ENCODE results near the gene TEC.
"Not testable (repeated sequence)": the region's sequence is repeated elsewhere in the genome, so short reads cannot be mapped to it uniquely, and the experiment has no call there.

The TEC gene

GRCh38 chr4:48173056-48173991 is 96.3 kb downstream of the TEC start:
- TF ChIP-seq ZFX (IDR thresholded peaks at IDR 0.05): no peak
- TF ChIP-seq CTCF (conservative IDR thresholded peaks at IDR 0.05): no peak
- no peak overlapping the region; the same call in 1 of the 2 replicates for H3K27ac ChIP-seq

DNA sequence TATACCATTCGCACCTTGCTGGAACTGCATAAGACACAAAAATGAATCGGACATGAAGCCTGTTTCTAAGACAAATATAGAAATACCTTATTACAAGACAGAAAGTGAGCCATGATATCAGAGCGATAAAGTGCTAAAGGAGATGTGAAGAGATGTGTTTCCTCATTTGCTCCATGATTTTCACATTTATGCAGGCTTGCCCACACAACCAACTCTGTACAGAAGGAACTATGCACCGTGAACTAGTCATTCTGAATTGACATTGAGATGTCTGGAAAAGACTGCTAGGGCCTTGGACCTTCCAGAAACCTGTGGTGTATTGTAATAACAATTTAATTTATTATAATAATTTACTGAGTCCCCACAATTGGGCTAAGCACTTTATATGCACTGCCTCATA is 97.0 kb downstream of the TEC start:
- no peak overlapping the region for H3K27ac ChIP-seq
- TF ChIP-seq CTCF (conservative IDR thresholded peaks at IDR 0.05) (no peak), ZFX (IDR thresholded peaks at IDR 0.05) (no peak)

DNA sequence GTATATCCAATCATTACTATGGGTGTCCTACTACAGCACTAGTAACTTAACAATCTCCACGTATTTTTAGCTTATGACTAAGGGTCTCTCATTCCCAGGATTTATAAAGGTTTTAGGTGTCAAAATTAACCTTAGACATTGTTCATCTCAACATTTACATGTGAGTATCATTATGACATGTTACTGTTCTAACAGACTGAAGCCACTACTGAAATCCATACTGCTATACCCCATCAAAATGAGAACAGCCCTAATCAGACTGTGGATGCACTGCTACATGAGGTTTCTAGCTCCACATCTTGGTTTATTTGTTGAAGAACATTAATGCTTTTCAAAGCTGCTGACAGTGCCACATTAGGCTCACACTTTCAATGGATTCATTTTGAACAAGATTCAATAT is 100.0 kb downstream of the TEC start:
- no peak overlapping the region for H3K27ac ChIP-seq
- no peak for TF ChIP-seq CTCF (conservative IDR thresholded peaks at IDR 0.05)
- TF ChIP-seq ZFX (IDR thresholded peaks at IDR 0.05): no peak

- no peak overlapping the region for H3K27ac ChIP-seq
- TF ChIP-seq CTCF (conservative IDR thresholded peaks at IDR 0.05): no peak
- TF ChIP-seq ZFX (IDR thresholded peaks at IDR 0.05): no peak
These were observed 101.9 kb downstream of the TEC start for GRCh38 chr4:48167538-48168263.

DNA sequence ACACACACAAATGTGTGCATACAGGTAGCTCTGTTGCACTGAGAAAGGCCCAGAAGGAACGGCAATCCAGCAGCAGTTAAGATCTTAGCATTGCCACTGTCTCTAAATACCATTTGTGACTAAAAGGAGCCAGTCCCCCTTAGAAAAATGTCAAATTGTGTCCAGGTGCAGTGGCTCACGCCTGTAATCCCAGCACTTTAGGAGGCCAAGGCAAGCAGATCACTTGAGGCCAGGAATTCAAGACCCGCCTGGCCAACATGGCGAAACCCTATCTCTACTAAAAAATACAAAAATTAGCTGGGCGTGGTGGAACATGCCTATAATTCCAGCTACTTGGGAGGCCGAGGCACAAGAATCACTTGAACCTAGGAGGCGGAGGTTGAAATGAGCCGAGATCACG is 105.1 kb downstream of the TEC start:
- not testable (repeated sequence) for H3K27ac ChIP-seq

DNA sequence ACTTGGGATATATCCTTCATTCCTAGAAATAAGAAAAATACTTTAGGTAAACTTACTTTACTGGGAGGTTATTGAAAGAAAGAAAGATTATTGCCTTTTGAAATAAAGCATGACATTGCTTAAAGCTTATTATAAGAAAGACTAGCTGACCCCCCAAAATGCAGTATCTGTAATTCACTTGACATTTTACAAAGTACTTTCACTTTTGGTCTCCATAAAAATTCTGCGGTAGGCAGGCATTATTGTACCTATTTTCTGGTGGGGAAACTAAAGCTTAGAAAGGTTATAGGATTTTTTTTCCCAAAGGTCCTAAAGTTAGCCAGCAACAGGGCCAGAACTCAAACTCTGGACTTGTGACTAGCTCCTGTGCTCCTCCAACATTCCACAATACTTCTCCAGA is 105.9 kb downstream of the TEC start:
- H3K27ac ChIP-seq: no peak overlapping the region
- no peak for TF ChIP-seq CTCF (conservative IDR thresholded peaks at IDR 0.05)
- no peak for TF ChIP-seq ZFX (IDR thresholded peaks at IDR 0.05)

DNA sequence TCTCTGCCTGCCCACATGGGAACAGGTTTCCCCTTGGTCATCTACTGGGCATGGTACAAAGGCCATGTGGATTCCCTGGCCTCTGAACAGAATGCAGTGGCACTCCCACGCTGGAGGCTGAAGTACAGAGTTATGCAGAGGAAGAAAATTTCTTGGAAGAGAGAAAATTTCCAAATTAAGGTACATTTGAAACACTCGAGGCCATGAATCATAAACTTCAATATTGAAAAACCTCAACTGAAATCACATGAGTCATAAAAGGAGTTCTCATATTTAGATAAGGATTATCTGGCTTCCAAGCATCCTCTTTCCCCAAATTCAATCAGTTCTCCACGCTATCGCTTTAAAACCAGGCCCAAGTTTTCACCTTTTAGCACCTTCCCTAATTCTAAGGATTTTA is 107.5 kb downstream of the TEC start:
- no peak overlapping the region for H3K27ac ChIP-seq

More for the DNA sequence above, 107.5 kb downstream of the TEC start:
- no peak for TF ChIP-seq ZFX (IDR thresholded peaks at IDR 0.05)
- no peak for TF ChIP-seq CTCF (conservative IDR thresholded peaks at IDR 0.05)

Measured in C4-2B (cell line).